Neuronal stem cell (in vitro differentiated cells): ENCODE data around the gene GLG1.

Experiments
- DNase-seq: peaks from one replicate; pipeline ENCODE4 v3.0.0-alpha.2; 2013; ENCODE audit warnings: low spot score
- H2AFZ ChIP-seq: one replicate; pipeline ENCODE4 v1.6.1; 2013; ENCODE audit warnings: mild to moderate bottlenecking, low read length, inconsistent platforms
- H2AK5ac ChIP-seq: 2 replicates; pipeline ENCODE4 v1.6.1; 2013; ENCODE audit warnings: low read depth, mild to moderate bottlenecking, inconsistent platforms, low read length, moderate library complexity, mixed read lengths
- H2BK120ac ChIP-seq: 2 replicates; pipeline ENCODE4 v1.6.1; 2013; ENCODE audit warnings: low read depth, mild to moderate bottlenecking, inconsistent platforms, low read length, moderate library complexity, mixed read lengths
- H2BK12ac ChIP-seq: one replicate; pipeline ENCODE4 v1.6.1; 2013; ENCODE audit warnings: low read length, inconsistent platforms
- H2BK15ac ChIP-seq: 2 replicates; pipeline ENCODE4 v1.6.1; 2013; ENCODE audit warnings: mild to moderate bottlenecking, low read length, inconsistent platforms, mixed read lengths
- H2BK5ac ChIP-seq: one replicate; pipeline ENCODE4 v1.6.1; 2013; ENCODE audit warnings: inconsistent platforms, mild to moderate bottlenecking, low read length, moderate library complexity
- H3K14ac ChIP-seq: one replicate; pipeline ENCODE4 v1.6.1; 2013; ENCODE audit warnings: low read length, inconsistent platforms
- H3K18ac ChIP-seq: 2 replicates; pipeline ENCODE4 v1.6.1; 2013; ENCODE audit warnings: low read length, inconsistent platforms
- H3K23ac ChIP-seq: 2 replicates; pipeline ENCODE4 v1.6.1; 2013; ENCODE audit warnings: low read depth, mild to moderate bottlenecking, mixed read lengths, low read length, inconsistent platforms; ENCODE audit not compliant: poor library complexity
- H3K27ac ChIP-seq: replicated peaks from 3 replicates; pipeline ENCODE4 v1.5.1; 2013; ENCODE audit warnings: low read length, inconsistent platforms
- H3K27me3 ChIP-seq, 3 experiments: 2 replicates each; pipeline ENCODE4 v1.6.1; 2013; ENCODE audit warnings: low read length in 3 of 3, mild to moderate bottlenecking in 2 of 3, inconsistent platforms in 1 of 3, low read depth in 1 of 3, mixed read lengths in 1 of 3, moderate library complexity in 1 of 3; ENCODE audit not compliant: control insufficient read depth in 3 of 3, insufficient read depth in 3 of 3
- H3K36me3 ChIP-seq, 2 donors: replicated peaks in 1 of 2; 2 replicates each; pipeline ENCODE4 v1.6.1; 2013; ENCODE audit warnings: low read length in 2 of 2; ENCODE audit not compliant: control insufficient read depth in 2 of 2, insufficient read depth in 2 of 2
- H3K4ac ChIP-seq: 2 replicates; pipeline ENCODE4 v1.6.1; 2013; ENCODE audit warnings: inconsistent platforms, mild to moderate bottlenecking, low read length, moderate library complexity
- H3K4me1 ChIP-seq, 2 donors: 1 replicate in 1 of 2; 2 replicates in 1 of 2; pipeline ENCODE4 v1.6.1; 2013; ENCODE audit warnings: low read length in 2 of 2, low read depth in 1 of 2; ENCODE audit not compliant: control insufficient read depth in 2 of 2, insufficient read depth in 1 of 2
- H3K4me2 ChIP-seq: one replicate; pipeline ENCODE4 v1.6.1; 2013; ENCODE audit warnings: mild to moderate bottlenecking, low read length, inconsistent platforms; ENCODE audit not compliant: insufficient read depth, poor library complexity, severe bottlenecking
- H3K4me3 ChIP-seq, 2 donors: 2 replicates each; pipeline ENCODE4 v1.5.1; 2013; ENCODE audit warnings: low read length in 2 of 2, mild to moderate bottlenecking in 2 of 2, inconsistent platforms in 1 of 2, moderate library complexity in 1 of 2
- H3K79me1 ChIP-seq: one replicate; pipeline ENCODE4 v1.6.1; 2013; ENCODE audit warnings: low read depth, mild to moderate bottlenecking, inconsistent platforms, low read length, moderate library complexity
- H3K9ac ChIP-seq: one replicate; pipeline ENCODE4 v1.6.1; 2013; ENCODE audit warnings: mild to moderate bottlenecking, low read depth, low read length, inconsistent platforms; ENCODE audit not compliant: poor library complexity
- H3K9me3 ChIP-seq, 2 donors: replicated peaks in 1 of 2; 2 replicates each; pipeline versions ENCODE3 to v1.6.1; 2013; ENCODE audit warnings: low read length in 2 of 2, mild to moderate bottlenecking in 2 of 2, inconsistent platforms in 1 of 2, low read depth in 1 of 2, mixed read lengths in 1 of 2, moderate library complexity in 1 of 2; ENCODE audit not compliant: control insufficient read depth in 2 of 2, insufficient read depth in 1 of 2
- H4K8ac ChIP-seq: one replicate; pipeline ENCODE4 v1.6.1; 2013; ENCODE audit warnings: low read depth, mild to moderate bottlenecking, inconsistent platforms, low read length, moderate library complexity
- H4K91ac ChIP-seq: one replicate; pipeline ENCODE4 v1.6.1; 2013; ENCODE audit warnings: low read length, low read depth, mild to moderate bottlenecking, inconsistent platforms; ENCODE audit not compliant: poor library complexity
- WGBS, 2 donors: extraction: QIAGEN DNeasy Blood & Tissue Kit; methylation state at CpG; one replicate each; pipeline ENCODE4 v1.1.7; 2013; ENCODE audit warnings: missing lambda C conversion rate in 2 of 2, mixed read lengths in 1 of 2; ENCODE audit not compliant: insufficient read length in 2 of 2, insufficient replicate concordance in 1 of 2; ENCODE audit errors: extremely low coverage in 2 of 2; 5-methylcytosine and 5-hydroxymethylcytosine counted together

The GLG1 gene

GRCh38 chr16:74492976-74493375 lies 113.9 kb downstream of the GLG1 start:
- WGBS, 2 donors: no CpG with 5 or more reads among the region's 10 CpGs
- no peak overlapping the region for H2BK15ac ChIP-seq
- H3K23ac ChIP-seq: no peak overlapping the region
- H3K4me3 ChIP-seq: no peak overlapping the region
- no peak overlapping the region for H3K4me2 ChIP-seq
- H3K79me1 ChIP-seq: no peaks in the 10 kb centered on the region
- no peak overlapping the region for H2BK5ac ChIP-seq
- no peak overlapping the region for H3K18ac ChIP-seq
- H2BK12ac ChIP-seq: no peak overlapping the region
- DNase-seq: no peak
- no peak overlapping the region for H2AK5ac ChIP-seq
- H3K9ac ChIP-seq: no peak overlapping the region
- H3K36me3 ChIP-seq: peaks cover 11 to 80% of the 10 kb centered on the region in 2 donors
- H3K27ac ChIP-seq: no peak overlapping the region
- H3K4ac ChIP-seq: no peak overlapping the region
- no peak overlapping the region for H3K14ac ChIP-seq
- no peaks in the 10 kb centered on the region for H3K27me3 ChIP-seq
- no peaks in the 10 kb centered on the region for H3K9me3 ChIP-seq
- no peak overlapping the region for H2BK120ac ChIP-seq
- H4K8ac ChIP-seq: no peak overlapping the region
- H3K4me1 ChIP-seq: no peaks in the 10 kb centered on the region
- no peak overlapping the region for H4K91ac ChIP-seq
- H2AFZ ChIP-seq: no peak overlapping the region

- H3K4me3 ChIP-seq: no peak overlapping the region
- no peak overlapping the region for H3K23ac ChIP-seq
- H3K9me3 ChIP-seq: peaks cover 0 to 3% of the 10 kb centered on the region in 2 donors
- H3K79me1 ChIP-seq: no peaks in the 10 kb centered on the region
- H2BK5ac ChIP-seq: no peak overlapping the region
- H3K14ac ChIP-seq: no peak overlapping the region
- no peak for DNase-seq
- H3K18ac ChIP-seq: no peak overlapping the region
- H3K4me2 ChIP-seq: no peak overlapping the region
- H2BK120ac ChIP-seq: no peak overlapping the region
- H3K36me3 ChIP-seq: peaks cover 17 to 91% of the 10 kb centered on the region in 2 donors
- no peaks in the 10 kb centered on the region for H3K4me1 ChIP-seq
- no CpG with 5 or more reads among the region's 9 CpGs for WGBS, 2 donors
- no peak overlapping the region for H2BK12ac ChIP-seq
- H2AFZ ChIP-seq: no peak overlapping the region
- H3K9ac ChIP-seq: no peak overlapping the region
- no peak overlapping the region for H3K4ac ChIP-seq
- H4K91ac ChIP-seq: no peak overlapping the region
- no peak overlapping the region for H2BK15ac ChIP-seq
- H3K27ac ChIP-seq: no peak overlapping the region
- no peak overlapping the region for H2AK5ac ChIP-seq
- no peaks in the 10 kb centered on the region for H3K27me3 ChIP-seq
- H4K8ac ChIP-seq: no peak overlapping the region
Measured at GRCh38 chr16:74487634-74488495, 119.0 kb downstream of the GLG1 start.

DNA sequence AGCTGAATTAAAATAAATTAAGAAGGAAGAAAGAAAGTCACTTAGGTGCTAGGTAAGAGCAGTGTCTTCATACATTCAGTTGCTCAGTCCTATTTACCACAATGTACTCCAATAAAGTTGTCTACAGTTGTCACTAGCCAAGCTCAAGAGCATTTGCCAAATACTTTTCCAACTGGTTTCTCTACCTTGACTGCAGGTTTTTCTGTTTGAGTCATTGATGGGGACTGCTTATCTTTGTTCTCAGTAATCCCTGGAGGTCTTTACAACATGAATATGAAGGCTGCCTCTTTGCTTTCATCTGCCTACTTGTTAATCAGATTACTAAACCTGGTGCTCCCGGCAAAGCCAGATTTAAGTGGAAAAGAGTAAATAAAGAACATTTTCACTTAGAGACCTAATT lies 121.0 kb downstream of the GLG1 start:
- Histone ChIP-seq H3K23ac (no peak overlapping the region), H3K4me3 (no peak overlapping the region), H3K4ac (no peak overlapping the region), H2AFZ (no peak overlapping the region), H3K27me3 (no peaks in the 10 kb centered on the region), H2AK5ac (no peak overlapping the region), H3K9ac (no peak overlapping the region), H3K4me2 (no peak overlapping the region), H2BK15ac (no peak overlapping the region), H3K27ac (no peak overlapping the region), H3K18ac (no peak overlapping the region), H2BK12ac (no peak overlapping the region), H4K8ac (no peak overlapping the region), H3K9me3 (peaks cover 0 to 3% of the 10 kb centered on the region in 2 donors), H3K79me1 (no peaks in the 10 kb centered on the region), H3K36me3 (peaks cover 14 to 92% of the 10 kb centered on the region in 2 donors), H2BK120ac (no peak overlapping the region), H3K14ac (no peak overlapping the region), H2BK5ac (no peak overlapping the region), H3K4me1 (no peaks in the 10 kb centered on the region), H4K91ac (no peak overlapping the region)
- no CpG with 5 or more reads among the region's 1 CpG for WGBS, 2 donors
- no peak for DNase-seq

- Histone ChIP-seq H3K9me3 (peaks cover 0 to 3% of the 10 kb centered on the region in 2 donors), H3K4me1 (peaks cover 0 to 5% of the 10 kb centered on the region in 2 donors), H3K27ac (no peak overlapping the region), H2AK5ac (no peak overlapping the region), H2BK120ac (no peak overlapping the region), H3K4ac (no peak overlapping the region), H2BK12ac (no peak overlapping the region), H3K14ac (no peak overlapping the region), H3K4me2 (no peak overlapping the region), H4K8ac (no peak overlapping the region), H3K27me3 (no peaks in the 10 kb centered on the region), H3K23ac (no peak overlapping the region), H3K79me1 (peaks cover 1% of the 10 kb centered on the region), H2BK5ac (no peak overlapping the region), H4K91ac (no peak overlapping the region), H3K4me3 (no peak overlapping the region), H3K18ac (no peak overlapping the region), H2BK15ac (no peak overlapping the region), H3K9ac (no peak overlapping the region), H3K36me3 (peaks cover 20 to 91% of the 10 kb centered on the region in 2 donors), H2AFZ (no peak overlapping the region)
- DNase-seq: no peak
- no CpG with 5 or more reads among the region's 12 CpGs for WGBS, 2 donors
Measured at GRCh38 chr16:74480150-74481029, 126.5 kb downstream of the GLG1 start.
